Testis (tissue), 3 donors: ENCODE measurements around the gene SLFN11. TPM values are rescaled to one million over a fixed set of nuclear protein-coding genes. Genes with fewer than 3 reads are reported as not detected.

Experiments
- DNase-seq: peaks from one replicate; pipeline ENCODE4 v3.0.0-alpha.2; 2019
- H3K27ac ChIP-seq, 2 donors: fragments of 200-600 bp; sonication (generic); one replicate each; pipeline ENCODE4 v1.5.1; 2019
- H3K27me3 ChIP-seq: fragments of 200-600 bp; sonication (generic); one replicate; pipeline ENCODE4 v1.5.1; 2019
- H3K36me3 ChIP-seq: fragments of 200-600 bp; sonication (generic); one replicate; pipeline ENCODE4 v1.5.1; 2017; ENCODE audit warnings: low read depth; ENCODE audit errors: missing control alignments
- H3K4me1 ChIP-seq: fragments of 200-600 bp; sonication (generic); one replicate; pipeline ENCODE4 v1.5.1; 2019
- H3K4me3 ChIP-seq, 2 donors: fragments of 200-600 bp; sonication (generic); one replicate each; pipeline ENCODE4 v1.5.1; 2017 to 2019
- H3K9me3 ChIP-seq: fragments of 200-600 bp; sonication (generic); one replicate; pipeline ENCODE4 v1.5.1; 2017
- POLR2A ChIP-seq: fragments of 450-650 bp; IDR thresholded peaks from one replicate; pipeline ENCODE4 v1.6.1; 2017; ENCODE audit warnings: antibody characterized with exemption, mild to moderate bottlenecking, moderate library complexity
- WGBS, 2 donors: methylation state at CpG; one replicate each; pipeline ENCODE4 v1.1.5; 2018; 5-methylcytosine and 5-hydroxymethylcytosine counted together
- intact Hi-C: fragments of 100-400 bp; cut with DNase I; formaldehyde crosslinking; loops from one replicate; pipeline ENCODE4 v1.15.1; 2023; ENCODE audit warnings: low total_unique reads
- polyA plus RNA-seq: library from polyadenylated mRNA; stranded (reverse); fragments of 350-450 nt; fragmentation: Illumina TruSeq; extraction: RNeasy Lipid Tissue Mini Kit (QIAGEN cat#74804); gene quantifications from one replicate; pipeline ENCODE4 v1.2.3, GENCODE V29; 2014; ENCODE audit warnings: low read depth, low replicate concordance; ENCODE audit not compliant: insufficient read depth
- total RNA-seq, 2 donors: library from RNA; depleted of rRNA; stranded (reverse); fragments of >200 nt; gene quantifications; one replicate each; pipeline ENCODE4 v1.2.3, GENCODE V29; 2016
- TF ChIP-seq, protein P1 (sequence below), 3 experiments: fragments of 450-650 bp in 2 of 3; fragments of 200-600 bp in 1 of 3; sonication (generic) in 1 of 3; IDR thresholded peaks; one replicate each; pipeline ENCODE4 v1.5.1; 2016 to 2019; ENCODE audit warnings: antibody characterized with exemption in 3 of 3, mild to moderate bottlenecking in 2 of 3, moderate library complexity in 1 of 3

Gene SLFN11
- total and polyA plus RNA-seq, 3 donors from 2014 or later, result 5.5 to 9.3 (median 6.4) TPM

DNA sequence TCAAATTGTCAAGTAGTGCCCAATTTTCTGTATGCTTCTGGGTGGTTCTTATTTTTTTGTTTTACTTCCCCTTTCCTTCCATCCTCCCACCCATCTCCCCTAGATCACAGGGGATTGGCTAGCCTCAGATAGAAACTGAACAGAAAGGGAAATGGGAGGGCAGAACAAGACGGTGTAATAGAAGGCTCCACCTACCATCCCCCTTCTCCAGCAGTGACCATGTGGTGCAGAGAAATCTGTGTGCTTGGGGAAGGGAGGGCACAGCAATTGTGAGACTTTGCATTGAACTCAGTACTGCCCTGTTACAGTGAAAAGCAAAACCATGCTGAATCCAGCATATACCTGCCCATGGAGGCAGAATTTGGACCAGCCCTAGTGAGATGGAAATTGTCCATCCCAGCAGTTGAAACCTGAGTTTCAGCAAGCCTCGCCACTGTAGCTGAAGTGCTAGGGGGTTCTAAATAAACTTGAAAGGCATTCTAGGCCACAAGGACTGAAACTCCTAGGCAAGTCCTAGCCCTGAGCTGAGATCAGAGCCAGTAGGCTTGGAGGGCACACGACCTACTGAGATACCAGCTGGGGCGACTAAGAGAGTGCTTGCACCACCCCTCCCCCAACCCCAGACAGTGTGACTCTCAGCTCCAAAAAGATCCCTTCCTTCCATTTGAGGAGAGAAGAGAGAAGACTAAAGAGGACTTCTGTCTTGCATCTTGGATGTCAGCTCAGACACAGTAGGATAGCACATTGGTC is 5.2 kb downstream of the SLFN11 start:
- H3K27ac ChIP-seq, result no peak overlapping the region

DNA sequence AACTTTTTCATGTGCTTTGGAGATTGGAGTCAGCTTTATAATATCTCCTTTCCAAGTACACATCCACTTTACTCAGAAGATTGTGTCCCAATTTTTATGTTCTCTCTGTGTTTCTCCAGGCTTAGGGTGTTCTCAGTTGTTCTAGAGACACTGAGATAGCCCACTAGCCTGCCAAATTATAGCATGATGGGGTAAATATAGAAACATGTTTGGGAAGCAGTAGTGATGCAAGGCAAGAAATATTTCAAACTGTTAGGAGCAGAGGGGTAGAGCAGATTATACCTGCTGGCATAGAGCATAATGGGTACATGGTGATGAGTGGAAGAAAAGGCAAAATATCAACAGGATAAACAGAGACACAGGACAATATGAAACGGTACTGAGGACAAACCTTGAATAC is 12.4 kb downstream of the SLFN11 start:
- no peak overlapping the region for H3K27ac ChIP-seq
- no peak for DNase-seq
- H3K36me3 ChIP-seq, result no peaks in the 10 kb centered on the region
- no peak overlapping the region for H3K4me3 ChIP-seq
- intact Hi-C loops, result no loop called here
- no peak for TF ChIP-seq POLR2A
- TF ChIP-seq, protein P1, sequence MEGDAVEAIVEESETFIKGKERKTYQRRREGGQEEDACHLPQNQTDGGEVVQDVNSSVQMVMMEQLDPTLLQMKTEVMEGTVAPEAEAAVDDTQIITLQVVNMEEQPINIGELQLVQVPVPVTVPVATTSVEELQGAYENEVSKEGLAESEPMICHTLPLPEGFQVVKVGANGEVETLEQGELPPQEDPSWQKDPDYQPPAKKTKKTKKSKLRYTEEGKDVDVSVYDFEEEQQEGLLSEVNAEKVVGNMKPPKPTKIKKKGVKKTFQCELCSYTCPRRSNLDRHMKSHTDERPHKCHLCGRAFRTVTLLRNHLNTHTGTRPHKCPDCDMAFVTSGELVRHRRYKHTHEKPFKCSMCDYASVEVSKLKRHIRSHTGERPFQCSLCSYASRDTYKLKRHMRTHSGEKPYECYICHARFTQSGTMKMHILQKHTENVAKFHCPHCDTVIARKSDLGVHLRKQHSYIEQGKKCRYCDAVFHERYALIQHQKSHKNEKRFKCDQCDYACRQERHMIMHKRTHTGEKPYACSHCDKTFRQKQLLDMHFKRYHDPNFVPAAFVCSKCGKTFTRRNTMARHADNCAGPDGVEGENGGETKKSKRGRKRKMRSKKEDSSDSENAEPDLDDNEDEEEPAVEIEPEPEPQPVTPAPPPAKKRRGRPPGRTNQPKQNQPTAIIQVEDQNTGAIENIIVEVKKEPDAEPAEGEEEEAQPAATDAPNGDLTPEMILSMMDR (IDR thresholded peaks at IDR 0.05), result no peak
- WGBS, 2 donors, result 38 to 58% methylated on average over 1 of the region's 1 CpG
- H3K4me1 ChIP-seq, result no peaks in the 10 kb centered on the region
- H3K9me3 ChIP-seq, result no peaks in the 10 kb centered on the region
- H3K27me3 ChIP-seq, result no peaks in the 10 kb centered on the region

More for the DNA sequence above, 5.2 kb downstream of the SLFN11 start:
- Histone ChIP-seq H3K9me3 (no peaks in the 10 kb centered on the region), H3K36me3 (no peaks in the 10 kb centered on the region), H3K4me3 (no peak overlapping the region), H3K4me1 (no peaks in the 10 kb centered on the region), H3K27me3 (no peaks in the 10 kb centered on the region)
- 47 to 53% methylated on average over 2 to 4 of the region's 4 CpGs for WGBS, 2 donors
- TF ChIP-seq, protein P1 (IDR thresholded peaks at IDR 0.05), result no peak
- no peak for TF ChIP-seq POLR2A
- intact Hi-C loops, result no loop called here
- no peak for DNase-seq

DNA sequence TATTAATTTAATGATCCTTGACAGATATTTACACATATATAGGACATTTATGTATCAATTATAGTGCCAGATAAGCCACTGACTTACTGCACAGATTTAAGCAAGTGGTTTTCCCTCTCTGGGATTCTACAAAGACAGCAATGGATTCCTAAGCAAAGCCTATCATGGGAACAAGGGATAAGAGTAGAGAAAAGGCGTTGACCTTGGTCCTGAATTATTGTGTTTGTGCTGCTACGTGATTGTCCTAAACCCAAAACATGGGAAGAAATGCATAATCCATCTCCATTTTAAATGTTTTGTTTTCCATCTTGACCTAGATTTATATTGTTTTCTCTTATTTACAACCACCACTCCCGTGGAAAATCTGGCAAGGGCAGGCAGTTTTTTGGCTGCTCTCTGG is 14.0 kb downstream of the SLFN11 start:
- no peak for TF ChIP-seq POLR2A
- TF ChIP-seq, protein P1 (IDR thresholded peaks at IDR 0.05), result no peak
- H3K9me3 ChIP-seq, result no peaks in the 10 kb centered on the region
- intact Hi-C loops, result no loop called here
- no peak for DNase-seq
- no peaks in the 10 kb centered on the region for H3K4me1 ChIP-seq
- H3K27me3 ChIP-seq, result no peaks in the 10 kb centered on the region
- no peak overlapping the region for H3K27ac ChIP-seq
- no peaks in the 10 kb centered on the region for H3K36me3 ChIP-seq
- H3K4me3 ChIP-seq, result no peak overlapping the region
- WGBS, 2 donors, result 57 to 65% methylated on average over 3 of the region's 3 CpGs

DNA sequence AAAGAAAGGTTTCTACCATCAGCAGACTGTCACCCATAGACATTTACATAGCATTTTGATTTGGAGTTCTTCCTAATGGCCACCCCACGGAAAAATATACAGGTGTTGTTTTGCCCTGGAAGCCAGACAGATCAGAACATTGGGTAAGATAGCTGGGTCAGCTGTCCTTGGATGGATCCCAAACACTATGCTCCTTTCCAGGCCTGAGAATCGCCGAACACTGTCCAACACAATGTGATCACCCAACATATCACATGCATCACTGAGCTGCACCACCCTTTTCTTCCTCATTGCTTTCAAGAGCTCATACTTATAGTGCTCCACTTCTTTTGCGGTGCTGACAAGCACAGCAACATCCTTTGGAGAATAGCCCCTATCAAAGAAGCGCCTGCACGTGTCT is 21.1 kb downstream of the SLFN11 start:
- no peaks in the 10 kb centered on the region for H3K36me3 ChIP-seq
- no peak for DNase-seq
- no peaks in the 10 kb centered on the region for H3K27me3 ChIP-seq
- H3K4me1 ChIP-seq, result no peaks in the 10 kb centered on the region
- TF ChIP-seq, protein P1 (IDR thresholded peaks at IDR 0.05), result no peak
- no peak for TF ChIP-seq POLR2A
- intact Hi-C loops, result no loop called here
- no peaks in the 10 kb centered on the region for H3K9me3 ChIP-seq
- 77 to 83% methylated on average over 6 of the region's 6 CpGs for WGBS, 2 donors
- no peak overlapping the region for H3K4me3 ChIP-seq
- H3K27ac ChIP-seq, result no peak overlapping the region

DNA sequence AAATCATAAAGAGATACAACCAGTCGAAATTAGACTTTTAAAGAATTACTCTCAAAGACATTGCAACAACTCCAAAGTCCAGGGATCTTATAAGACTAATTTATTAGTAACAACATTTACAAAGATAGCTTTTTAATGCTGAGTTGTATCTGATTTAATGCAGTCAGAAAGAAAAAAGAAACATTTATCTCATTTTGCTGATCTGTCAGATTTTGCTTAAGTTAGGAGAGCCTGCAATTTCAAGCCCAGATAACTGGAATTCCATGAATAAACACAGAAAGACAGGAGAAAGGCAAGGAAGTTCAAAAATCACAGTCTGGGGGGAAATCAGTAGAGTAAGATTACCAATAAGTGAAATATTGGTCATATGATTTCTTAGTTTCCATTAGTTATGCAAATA is 22.9 kb downstream of the SLFN11 start:
- H3K4me3 ChIP-seq, result no peak overlapping the region
- no peak for DNase-seq
- H3K9me3 ChIP-seq, result no peaks in the 10 kb centered on the region
- H3K36me3 ChIP-seq, result no peaks in the 10 kb centered on the region
- no peak for TF ChIP-seq POLR2A
- TF ChIP-seq, protein P1 (IDR thresholded peaks at IDR 0.05), result no peak
- H3K27me3 ChIP-seq, result no peaks in the 10 kb centered on the region
- H3K27ac ChIP-seq, result no peak overlapping the region
- intact Hi-C loops, result no loop called here
- WGBS, 2 donors, result 66 to 72% methylated on average over 1 of the region's 1 CpG
- peaks cover 5% of the 10 kb centered on the region for H3K4me1 ChIP-seq
